Right renal pelvis (tissue), 4 donors: ENCODE measurements around the gene NPFFR2. TPM values are rescaled to one million over a fixed set of nuclear protein-coding genes. Genes with fewer than 3 reads are reported as not detected.
"Not testable (repeated sequence)": the region's sequence is repeated elsewhere in the genome, so short reads cannot be mapped to it uniquely, and the experiment has no call there.

ENCODE experiments used
- DNase-seq, 4 donors: peaks; one replicate each; pipeline ENCODE4 v3.0.0-alpha.2; 2013; ENCODE audit warnings: low read depth in 4 of 4, low spot score in 3 of 4, missing footprints in 1 of 4
- polyA plus RNA-seq, 4 donors: library from polyadenylated mRNA; unstranded; fragments of 120-200 nt; gene quantifications; one replicate each; pipeline ENCODE4 v1.2.1, GENCODE V29; 2013; ENCODE audit not compliant: insufficient read length in 4 of 4

Gene NPFFR2
- polyA plus RNA-seq, 4 donors: 0.80 to 1.5 (median 1.2) TPM

DNA sequence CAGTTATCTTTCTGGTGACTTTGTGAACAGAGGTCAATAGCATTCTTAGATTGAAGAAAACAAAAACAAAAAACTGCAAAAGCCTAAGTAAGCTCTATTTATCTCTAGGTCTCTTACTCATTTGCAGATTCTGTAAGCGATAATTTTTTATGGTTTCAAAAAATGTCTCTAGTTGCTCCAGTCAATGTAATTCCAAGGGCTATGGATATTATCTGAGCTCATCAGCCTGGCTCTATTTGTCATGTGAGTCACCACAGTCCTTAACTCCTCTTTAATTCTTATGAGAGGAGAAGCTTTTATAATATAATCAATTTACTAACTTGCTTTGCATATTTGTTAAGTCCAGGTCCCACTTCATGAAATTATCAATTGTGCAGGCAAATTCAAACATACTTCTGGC lies 79.1 kb downstream of the NPFFR2 start:
- DNase-seq: no peak

DNA sequence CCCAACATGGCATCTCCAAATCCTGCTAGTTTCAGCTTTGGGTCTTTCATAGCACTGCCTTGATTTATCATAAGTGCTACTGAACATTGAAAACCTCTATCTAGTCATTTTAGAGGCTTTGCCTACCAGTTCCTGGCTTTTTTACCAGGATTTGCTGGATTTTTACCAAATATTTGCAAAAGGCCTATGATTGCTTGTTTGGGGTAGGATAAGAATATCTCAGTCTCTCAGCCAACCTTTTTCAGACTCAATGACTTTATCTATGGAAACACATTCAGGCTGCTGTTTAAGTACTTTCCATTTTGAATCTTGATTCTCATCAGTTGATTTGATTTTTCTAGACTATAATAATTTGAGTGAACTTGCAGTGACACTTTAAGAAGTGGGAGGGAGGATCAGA lies 80.1 kb downstream of the NPFFR2 start:
- DNase-seq: no peak

DNA sequence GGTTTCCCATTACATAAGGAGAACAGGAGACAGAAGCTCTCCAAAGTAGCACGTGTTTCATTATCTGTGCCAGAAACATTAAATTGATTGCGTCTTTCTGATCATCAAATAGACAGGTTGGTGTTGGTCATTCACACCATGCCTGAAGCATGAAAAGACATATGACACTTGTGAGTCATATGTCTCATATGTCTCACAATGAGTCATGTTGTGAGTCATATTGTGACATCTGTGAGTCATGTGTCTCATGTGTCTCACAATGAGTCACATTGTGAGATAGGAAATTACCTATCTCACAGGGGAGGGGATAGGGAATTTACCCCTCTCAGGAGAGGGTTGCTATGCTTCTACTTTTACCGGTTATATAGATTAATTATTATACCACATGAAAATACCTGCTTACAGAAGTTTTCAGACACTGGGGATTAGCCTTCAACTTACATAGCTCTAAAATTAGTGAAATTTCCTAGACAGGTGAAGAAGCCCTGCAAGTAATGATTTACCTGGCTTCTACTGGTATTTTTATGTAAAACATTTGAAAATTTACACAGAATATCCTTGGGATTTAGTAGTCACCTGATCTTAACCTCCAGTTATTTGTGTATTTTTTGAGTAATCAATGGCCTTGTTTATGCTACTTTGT lies 80.8 kb downstream of the NPFFR2 start:
- no peak for DNase-seq

DNA sequence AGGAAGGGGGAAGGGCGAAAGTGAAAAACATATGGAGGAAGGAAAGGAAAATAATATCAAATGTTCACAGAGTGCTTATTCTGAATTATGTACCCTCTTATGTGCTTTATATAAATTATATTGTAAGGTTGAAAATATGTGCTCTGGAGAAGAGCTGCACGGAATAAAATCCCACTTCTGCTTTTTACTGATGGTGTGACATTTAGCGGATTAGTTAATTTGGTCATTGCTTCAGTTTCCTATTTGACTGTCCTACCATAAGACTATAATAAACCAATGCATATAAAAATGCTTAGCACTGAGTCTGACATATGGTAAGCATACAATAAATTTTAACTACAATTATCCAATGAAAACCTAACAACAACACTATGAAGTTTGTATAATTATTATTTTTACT lies 86.2 kb downstream of the NPFFR2 start:
- DNase-seq: no peak

DNA sequence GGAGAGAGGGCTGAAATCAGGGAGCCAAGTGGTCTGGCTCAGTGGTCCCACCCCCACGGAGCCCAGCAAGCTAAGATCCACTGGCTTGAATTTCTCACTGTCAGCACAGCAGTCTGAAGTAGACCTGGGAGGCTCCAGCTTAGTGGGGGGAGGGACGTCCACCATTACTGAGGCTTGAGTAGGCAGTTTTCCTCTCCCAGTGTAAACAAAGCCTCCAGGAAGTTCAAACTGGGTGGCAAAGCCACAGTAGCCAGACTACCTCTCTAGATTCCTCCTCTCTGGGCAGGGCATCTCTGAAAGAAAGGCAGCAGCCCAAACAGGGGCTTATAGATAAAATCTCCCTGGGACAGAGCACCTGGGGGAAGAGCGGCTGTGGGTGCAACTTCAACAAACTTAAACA lies 88.1 kb downstream of the NPFFR2 start:
- DNase-seq: no peak

DNA sequence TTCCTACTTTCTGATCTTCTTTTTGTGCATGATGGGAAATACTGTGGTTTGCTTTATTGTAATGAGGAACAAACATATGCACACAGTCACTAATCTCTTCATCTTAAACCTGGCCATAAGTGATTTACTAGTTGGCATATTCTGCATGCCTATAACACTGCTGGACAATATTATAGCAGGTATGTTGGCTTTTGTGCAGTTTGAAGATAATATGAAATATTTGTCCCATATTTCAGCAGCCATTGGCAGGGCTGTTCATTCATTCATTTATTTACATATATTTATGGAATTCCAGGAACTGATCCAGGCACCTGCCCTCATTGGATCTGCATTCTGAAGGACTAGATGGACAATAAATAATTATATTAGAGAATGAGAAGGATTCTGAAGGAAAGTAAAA lies 96.9 kb downstream of the NPFFR2 start:
- DNase-seq: no peak

DNA sequence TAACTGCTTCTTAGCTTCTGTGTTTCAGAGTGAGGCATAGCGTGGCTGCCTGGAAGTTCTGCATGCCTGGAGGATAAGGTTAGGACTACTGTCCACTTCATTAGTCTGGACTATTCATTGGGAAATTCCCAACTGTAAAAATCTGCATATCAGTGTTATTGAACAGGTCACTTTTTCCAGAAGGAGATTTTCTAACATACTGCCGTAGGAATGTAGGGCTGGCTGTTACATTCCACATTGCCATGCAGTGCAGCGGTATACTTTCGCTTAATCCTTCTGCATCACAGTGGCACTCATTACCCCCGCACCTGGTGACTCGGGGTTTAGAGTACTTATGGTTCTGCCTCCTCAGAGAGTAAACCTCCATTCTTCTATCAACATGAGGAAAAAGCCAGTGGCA lies 104.6 kb downstream of the NPFFR2 start:
- DNase-seq: no peak

DNA sequence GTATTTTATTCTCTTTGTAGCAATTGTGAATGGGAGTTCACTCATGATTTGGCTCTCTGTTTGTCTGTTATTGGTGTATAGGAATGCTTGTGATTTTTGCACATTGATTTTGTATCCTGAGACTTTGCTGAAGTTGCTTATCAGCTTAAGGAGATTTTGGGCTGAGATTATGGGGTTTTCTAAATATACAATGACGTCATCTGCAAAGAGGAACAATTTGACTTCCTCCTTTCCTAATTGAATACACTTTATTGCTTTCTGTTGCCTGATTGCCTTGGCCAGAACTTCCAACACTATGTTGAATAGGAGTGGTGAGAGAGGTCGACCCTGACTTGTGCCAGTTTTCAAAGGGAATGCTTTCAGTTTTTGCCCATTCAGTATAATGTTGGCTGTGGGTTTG lies 108.2 kb downstream of the NPFFR2 start:
- DNase-seq: not testable (repeated sequence)

DNA sequence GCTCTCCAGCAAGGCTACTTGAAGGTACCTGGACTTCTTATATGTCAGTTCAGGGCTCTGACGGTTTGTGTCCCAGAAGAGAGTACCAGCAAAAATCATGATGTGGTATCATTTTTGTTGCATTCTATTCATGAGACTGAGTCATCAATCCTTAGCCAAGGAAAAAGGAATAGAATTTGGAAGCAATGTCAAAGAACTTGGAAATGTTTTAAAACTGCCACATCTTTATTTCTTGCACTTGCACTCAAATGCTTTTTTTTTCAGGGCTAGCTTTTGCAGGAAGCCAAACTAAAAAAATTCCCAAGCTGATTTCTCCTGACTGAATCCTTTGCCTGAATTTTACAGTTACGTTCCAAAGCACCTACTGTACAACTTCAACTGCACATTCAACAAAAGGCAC lies 112.4 kb downstream of the NPFFR2 start:
- no peak for DNase-seq

DNA sequence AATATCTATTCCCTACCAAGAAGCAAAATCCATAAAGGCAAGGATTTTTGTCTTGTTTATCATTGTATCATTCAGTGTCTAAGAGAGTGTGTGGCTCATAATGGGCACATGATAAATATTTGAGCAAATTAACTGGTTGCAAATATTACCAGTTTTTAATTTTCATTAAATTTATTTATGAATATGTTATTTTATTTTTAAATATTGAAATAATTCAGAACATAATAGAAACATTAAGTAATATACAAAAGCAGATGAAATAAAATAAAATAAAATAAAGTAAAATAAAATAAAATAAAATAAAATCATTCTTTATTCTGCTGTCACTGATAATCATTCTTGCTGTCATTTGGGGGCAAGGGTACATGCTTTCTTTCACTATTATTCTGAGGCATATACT lies 120.9 kb downstream of the NPFFR2 start:
- no peak for DNase-seq

DNA sequence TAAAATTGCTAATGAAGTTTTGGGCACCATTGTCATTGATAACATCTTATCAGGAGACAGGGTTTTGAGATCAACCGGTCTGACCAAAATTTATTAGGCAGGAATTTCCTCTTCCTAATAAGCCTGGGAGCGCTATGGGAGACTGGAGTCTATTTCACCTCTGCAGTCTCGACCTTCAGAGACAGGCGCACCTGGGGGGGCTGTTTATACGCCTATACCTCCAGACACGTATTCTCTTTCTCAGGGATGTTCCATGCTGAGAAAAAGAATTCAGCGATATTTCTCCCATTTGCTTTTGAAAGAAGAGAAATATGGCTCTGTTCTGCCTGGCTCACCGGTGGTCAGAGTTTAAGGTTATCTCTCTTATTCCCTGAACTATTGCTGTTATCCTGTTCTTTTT lies 121.8 kb downstream of the NPFFR2 start:
- not testable (repeated sequence) for DNase-seq

DNA sequence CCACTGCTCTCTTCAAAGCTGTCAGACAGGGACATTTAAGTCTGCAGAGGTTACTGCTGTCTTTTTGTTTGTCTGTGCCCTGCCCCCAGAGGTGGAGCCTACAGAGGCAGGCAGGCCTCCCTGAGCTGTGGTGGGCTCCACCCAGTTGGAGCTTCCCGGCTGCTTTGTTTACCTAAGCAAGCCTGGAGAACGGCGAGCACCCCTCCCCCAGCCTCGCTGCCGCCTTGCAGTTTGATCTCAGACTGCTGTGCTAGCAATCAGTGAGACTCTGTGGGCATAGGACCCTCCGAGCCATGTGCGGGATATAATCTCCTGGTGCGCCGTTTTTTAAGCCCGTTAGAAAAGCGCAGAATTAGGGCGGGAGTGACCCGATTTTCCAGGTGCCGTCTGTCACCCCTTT lies 137.5 kb downstream of the NPFFR2 start:
- not testable (repeated sequence) for DNase-seq

DNA sequence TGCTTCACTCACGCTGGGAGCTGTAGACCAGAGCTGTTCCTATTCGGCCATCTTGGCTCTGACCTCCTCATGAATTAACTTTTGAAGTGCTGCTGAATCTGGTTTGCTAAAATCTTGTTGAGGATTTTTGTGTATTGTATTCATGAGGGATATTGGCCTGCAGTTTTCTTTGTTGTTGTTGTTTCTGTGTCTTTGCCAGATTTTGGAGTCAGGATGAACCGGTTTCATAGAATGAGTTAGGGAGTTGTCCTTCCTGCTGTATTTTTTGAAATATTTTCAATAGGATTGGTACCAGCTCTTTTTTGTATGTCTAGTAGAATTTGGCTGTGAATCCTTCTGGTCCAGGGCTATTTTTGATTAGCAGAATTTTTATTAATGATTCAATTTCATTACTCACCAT lies 138.1 kb downstream of the NPFFR2 start:
- no peak for DNase-seq

DNA sequence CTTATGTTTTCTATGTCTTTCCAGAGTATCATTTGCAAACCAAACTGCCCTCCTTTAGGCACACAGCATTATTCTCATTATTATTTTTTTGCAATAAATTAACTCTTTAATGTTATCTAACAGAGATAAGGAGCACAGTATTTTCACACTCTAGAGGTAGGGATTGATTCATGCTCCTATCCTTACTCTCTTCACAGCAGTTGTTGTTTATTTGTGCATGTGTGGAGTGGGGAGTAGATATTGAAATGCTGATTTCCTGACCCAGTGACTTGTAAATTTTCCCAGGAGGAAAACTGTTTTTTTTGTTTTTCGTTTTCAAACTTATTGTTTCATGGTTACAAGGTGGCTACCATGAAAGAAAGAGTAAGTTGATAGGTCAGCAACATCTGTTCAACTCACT lies 140.0 kb downstream of the NPFFR2 start:
- DNase-seq: no peak

DNA sequence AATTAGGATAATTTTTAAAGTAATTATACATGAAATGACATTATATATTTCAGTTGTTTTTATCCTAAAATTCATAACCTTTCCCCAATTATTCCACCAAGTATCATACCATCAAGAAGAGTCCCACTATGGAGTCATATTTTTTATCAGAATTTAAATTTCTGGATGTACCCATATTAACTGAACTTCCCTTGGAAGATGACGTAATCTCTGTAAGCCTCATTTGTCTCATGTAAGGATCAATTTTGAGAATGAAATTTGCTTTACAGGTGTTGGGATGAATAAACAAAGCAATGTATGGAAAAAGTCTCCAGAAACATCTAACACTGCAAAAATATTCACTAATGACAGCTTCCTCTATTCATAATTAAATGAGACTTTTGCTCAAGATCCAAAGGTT lies 147.5 kb downstream of the NPFFR2 start:
- no peak for DNase-seq

DNA sequence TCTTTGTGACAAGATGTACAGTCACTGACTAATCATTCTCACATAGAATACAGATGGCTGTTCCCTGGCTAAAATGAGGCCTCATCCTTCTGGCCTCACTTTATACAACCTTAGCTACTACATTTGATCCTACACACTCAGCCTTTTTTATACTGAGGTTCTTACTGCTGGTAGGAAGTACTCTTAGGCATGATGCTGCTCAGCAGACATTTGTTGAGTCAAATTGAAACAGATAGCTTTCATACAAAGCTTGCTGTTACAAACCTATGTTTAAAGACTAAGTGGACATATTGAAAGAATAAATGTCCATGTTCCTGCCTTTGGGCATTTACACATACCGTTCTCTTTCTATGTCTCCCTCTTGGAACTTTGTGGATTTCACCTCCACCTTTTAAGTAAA lies 154.9 kb downstream of the NPFFR2 start:
- no peak for DNase-seq

DNA sequence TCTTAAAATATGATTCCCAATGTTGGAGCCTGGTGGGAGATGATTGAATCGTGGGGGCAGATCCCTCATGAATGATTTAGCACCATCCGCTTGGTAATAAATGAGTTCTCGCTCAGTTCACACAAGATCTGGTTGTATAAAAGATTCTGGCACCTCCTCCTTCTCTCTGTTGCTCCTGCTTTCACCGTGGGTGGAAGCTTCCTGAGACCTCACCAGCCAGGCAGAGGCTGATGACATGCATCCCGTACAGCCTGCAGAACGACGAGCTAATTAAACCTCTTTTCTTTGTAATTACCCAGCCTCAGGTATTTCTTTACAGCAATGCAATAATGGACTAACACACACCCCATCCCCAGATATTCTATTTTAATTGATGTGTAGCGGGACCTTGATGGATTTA lies 162.2 kb downstream of the NPFFR2 start:
- no peak for DNase-seq

DNA sequence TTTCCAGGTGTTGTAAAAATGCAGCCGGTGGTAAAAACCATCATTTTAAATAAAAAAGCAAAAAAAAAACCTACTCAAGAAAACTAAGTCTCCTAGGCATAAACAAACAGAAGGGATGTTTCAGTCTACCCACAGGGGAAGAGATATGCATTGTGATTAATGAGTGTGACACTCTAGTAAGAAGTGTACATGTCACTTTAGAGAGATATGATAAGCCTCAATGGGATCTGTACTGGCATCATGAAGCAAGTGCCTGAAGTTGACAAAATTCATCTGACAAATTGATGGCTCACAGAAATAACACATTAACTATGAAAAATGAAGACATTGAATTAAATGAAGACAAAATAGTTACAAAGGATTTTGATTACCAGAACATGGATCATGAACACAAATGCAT lies 162.7 kb downstream of the NPFFR2 start:
- no peak for DNase-seq

Other genes starting within 250 kb of the NPFFR2 start
- gene GC, start 247.9 kb upstream of the NPFFR2 start, polyA plus RNA-seq: under 1 TPM; 0.17 to 0.73 (median 0.47) TPM